ENCODE results near the gene OR51A4.
"Not testable (repeated sequence)": the region's sequence is repeated elsewhere in the genome, so short reads cannot be mapped to it uniquely, and the experiment has no call there.

Gene OR51A4, protein sequence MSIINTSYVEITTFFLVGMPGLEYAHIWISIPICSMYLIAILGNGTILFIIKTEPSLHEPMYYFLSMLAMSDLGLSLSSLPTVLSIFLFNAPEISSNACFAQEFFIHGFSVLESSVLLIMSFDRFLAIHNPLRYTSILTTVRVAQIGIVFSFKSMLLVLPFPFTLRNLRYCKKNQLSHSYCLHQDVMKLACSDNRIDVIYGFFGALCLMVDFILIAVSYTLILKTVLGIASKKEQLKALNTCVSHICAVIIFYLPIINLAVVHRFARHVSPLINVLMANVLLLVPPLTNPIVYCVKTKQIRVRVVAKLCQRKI

DNA sequence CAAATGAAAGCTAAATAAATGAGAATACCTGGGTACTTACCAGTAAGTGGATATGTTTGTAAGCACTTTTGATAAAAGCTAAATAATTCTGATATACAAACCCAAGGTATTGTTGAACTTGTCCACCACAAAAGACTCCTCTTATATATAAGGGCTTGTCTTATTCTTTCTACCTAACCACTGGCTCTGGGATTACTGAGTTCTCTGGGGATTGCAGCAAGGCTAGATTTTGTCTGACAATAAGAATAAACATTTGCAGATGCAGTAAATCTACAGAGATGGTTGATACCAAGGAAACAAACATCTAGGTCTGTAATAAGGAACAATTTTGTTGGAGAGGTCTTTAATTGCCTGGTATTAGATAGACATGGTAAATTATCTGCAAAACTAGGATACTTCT, at the start of gene OR51A4:
TSS of gene OR51A4 (minus strand) at position 101 of the 400 bp plus-strand sequence. CDS start 505 bp downstream, outside the sequence.
- DNase-seq, result no peak

DNA sequence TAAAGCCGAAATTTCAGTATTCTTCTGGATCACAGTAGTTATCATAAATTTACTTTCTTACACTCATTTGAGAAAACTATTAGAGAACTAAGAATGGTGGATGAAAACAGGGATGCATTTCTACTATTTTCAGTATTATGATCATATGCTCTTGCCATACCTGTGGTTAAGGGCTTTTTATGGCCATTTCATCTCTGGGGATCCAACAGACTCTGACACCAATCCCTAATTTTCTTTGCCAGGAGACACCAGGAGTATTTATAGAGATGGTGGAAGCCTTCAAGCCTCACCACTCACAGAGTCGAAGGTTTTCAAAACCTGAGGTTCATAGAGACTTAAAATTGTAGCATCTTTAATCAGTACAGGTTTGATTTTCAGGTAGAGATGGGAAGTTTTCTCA, 47.1 kb upstream of the OR51A4 start, which contains the start of gene OR51L1:
TSS of gene OR51L1 (plus strand) at position 301 of the 400 bp plus-strand sequence. CDS start 4,132 bp downstream, outside the sequence.
- no peak for DNase-seq

DNA sequence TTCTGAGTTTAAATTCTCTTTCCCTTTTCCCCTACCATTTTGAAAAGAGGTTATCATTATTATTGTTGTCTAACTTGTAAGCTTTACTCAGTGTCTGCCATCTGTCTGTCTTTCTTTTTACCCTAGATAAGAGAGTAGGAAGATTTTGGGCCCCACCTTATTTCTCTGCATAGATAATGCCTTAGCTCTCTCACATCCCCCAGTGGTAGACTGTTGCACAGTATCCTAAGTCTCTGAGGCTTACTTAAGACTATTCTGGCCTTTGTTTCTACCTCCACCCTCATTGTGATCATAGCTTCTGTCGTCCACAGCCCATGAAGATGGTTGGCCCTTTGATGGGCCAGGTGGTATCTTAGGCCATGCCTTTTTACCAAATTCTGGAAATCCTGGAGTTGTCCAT, 43.7 kb upstream of the OR51A4 start:
- DNase-seq, result no peak

DNA sequence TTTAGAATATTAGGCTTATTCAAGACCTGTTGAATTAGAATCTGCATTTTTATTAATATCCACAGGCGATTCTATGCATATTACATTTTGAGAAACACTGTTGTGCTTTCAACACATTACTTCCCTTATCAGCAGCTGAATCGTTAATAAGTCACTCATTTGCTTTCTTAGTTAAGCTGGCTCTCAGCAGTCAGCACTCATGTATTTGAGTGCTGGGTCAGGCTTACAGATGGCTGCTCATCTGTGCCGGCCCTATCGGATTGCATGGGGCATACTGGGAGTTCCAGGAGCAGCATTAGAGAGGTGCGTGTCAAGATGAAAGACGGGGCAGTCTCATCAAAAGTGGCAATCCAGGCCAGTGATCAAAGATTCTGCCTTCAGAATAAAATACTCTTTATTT, 36.4 kb upstream of the OR51A4 start:
- DNase-seq, result no peak

DNA sequence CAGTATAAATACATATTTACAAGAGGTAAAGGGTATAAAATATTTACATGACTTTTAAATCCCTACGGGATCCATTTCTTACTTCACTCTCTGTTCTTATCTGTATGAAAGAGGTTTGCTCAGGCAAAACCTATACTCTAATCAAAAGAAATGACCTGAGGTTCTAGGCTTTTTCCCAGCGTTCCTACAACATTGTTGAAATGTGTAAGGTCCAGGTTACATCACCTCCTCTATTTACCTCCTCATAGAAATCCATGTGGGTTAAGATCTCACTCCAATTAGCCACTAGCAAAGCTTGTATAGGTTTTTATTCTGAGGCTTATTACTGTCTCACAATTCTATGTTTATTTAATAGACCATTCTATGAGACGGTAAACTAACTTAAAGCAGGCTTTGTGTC, 35.3 kb upstream of the OR51A4 start:
- no peak for DNase-seq

DNA sequence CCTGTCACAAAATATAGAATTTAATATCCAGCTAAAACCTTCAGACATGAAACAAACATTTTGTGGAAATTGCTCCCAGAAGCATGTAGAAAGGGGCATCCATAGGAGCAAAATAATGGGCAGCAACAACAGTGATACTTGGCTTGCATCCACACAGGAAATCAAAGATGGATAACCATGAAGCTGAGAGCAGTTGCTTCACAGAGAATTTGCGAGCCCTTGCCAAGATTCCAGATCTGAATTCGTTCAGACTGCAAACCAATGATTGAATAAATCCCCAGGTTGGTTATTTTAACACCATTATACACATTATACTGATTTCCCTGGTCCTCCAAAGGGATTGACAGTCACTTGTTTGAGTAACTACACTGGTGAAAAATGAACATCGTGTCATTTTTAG, 31.6 kb upstream of the OR51A4 start:
- DNase-seq, result no peak

DNA sequence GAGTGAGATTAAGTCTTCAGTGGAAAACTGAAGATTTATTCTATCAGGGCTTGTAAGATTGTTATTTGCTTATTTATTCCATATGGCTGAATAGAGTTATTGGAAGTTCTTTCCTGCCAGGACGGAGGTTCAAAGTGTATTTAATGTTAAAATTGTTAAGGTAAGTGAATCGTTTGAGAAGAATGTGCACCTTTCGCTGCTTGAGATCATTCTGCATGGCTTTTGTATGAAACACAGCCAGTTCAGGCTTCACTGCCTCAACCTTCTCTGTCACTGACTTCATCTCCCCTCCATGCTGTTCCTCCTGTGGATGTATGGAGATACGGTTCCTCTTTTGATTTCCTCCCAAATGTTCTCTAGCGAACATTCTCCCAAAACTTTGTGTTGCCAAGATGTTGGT, 28.0 kb upstream of the OR51A4 start:
- no peak for DNase-seq

DNA sequence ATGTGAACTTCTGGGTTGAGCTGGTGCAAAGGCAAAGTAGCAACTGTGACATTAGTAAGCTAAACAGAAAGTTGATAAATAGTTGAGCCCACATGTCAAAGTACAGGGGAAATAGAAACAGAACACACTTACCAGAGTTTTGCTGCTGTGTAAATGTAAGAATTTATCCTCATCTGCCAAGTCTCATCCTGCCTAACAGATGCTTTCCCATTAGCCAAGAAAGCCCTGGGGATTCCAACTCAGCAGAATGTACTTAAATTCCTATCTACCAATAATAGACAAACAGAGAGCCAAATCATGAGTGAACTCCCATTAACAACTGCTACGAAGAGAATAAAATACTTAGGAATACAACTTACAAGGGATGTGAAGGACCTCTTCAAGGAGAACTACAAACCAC, 15.4 kb upstream of the OR51A4 start:
- DNase-seq, result no peak

DNA sequence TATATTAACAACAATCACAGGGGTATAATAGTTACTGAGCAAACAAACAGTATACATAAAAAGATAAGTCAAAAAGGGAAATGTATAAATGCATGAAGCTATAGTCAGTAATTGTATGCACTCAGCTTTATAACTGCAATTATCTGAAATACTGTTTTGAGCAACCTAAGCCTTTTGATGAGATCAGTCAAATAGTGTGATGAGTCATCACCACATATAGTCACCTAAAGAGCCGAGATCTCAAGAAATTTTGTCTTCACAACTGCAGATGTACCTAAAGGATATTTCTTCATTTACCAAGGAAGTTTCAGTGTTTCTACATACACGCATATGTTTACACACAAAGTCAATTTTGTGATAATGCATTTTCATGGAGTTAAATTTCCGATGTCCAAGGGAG, 13.5 kb upstream of the OR51A4 start:
- DNase-seq, result no peak

DNA sequence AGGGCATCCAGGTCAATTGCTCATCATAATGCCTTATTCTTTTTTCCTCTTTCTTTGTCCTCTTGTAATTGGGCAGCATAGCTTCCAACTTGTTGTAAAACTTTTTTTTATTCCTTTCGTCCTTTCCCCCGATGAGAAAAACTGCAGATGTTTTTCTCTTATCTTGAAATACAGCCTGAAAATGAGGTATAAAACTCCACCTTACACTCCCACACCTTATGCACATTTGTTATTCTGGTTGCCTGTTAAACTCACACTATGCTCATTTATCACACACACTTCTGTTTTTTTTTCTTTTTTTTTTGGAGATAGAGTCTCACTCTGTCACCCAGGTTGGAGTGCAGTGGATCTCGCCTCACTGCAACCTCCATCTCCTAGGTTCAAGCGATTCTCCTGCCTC, 10.0 kb upstream of the OR51A4 start:
- DNase-seq, result no peak

DNA sequence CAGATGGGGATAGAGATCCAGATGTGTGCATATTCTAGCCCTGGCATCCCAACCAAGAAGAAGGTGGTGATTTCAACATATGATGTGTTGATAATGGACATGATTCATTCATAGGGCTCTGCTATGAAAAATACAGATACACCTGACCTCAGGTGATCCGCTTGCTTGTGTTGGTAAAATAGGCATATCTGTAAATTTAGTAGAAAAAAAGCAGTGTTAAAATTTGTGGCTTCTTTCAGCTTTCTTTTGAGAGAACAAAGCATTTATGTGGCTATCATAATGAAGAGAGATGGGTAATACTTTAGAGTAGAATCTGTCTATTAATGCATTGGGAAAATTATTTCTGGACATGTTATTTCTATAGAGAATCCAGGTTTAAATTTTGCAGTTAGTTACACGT, 8.2 kb upstream of the OR51A4 start, which contains the start of gene OR51A2:
TSS of gene OR51A2 (minus strand) at position 101 of the 400 bp plus-strand sequence. CDS start at position 101, 0 bp downstream.
- DNase-seq, result not testable (repeated sequence)

DNA sequence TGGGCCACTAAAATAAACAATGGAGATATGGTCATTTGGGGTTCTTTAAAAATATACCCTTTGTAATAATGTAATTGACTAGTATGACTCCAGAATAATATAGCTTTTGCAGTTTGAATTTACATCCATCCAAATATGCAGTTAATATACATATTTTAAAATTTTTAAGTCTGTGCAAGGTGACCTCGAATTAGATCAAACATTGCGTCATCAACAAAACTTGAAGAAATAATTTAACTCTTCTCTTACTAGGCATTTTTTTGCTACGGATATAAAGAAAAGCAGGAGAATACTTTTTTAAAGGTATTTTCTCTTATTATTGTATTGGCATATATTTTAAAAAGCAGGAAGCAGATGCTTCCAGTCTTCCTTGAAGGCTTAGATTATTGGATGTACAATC, 10.7 kb downstream of the OR51A4 start:
- DNase-seq, result no peak

DNA sequence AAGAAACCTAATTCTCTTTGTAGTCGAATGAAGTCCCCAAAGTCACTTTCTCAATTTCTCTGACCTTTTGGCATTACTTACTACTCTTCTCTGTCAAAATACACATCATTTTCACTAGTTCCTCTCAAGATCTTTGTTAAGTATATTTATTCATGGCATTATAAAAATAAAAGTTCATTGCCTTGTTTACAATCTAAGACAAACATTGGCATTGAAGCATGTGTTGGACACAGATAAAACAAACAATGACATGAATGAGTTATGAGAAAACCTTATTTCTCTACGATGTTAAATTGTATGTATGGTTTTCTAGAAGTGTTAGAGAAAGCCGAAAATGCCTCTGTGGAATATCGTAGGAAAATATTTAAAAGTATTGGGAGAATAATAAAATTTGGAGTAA, 14.7 kb downstream of the OR51A4 start:
- DNase-seq, result no peak

DNA sequence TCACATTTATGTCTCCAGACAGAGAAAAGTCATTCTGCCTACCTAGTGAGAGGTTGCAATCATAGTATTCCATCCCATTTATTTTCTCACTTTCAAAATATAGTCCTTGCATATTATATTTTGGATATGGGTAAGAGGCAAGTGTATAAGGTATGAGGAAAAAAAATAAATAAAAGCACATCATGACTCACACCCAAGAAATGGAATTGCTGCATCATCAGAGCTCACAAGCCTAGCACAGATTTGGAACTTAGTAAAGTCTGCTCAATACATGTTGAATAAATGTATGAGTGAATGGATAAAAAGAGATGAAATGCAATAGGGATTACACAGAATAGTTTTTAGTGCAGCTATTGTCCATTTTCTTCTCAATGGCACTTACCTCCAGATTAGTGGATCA, 20.8 kb downstream of the OR51A4 start:
- no peak for DNase-seq

DNA sequence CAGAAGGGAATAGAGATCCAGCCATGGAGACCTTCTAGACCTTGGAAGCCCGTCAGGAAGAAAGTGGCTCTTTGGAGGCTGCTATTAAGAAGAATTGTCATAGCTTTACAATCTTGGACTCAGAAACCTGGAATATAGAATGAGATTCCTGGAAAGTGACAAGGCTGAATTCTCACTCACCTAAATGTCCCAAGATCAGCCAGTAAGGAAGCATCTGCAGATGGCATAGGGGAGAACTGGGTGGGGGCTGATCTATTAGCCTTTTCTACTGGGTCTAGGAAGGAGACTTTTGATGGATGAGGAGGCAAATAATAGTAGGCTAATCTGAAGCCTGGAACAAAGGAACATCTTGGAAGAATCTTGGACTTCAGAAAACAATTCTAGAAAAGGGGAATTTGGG, 23.2 kb downstream of the OR51A4 start, which contains the start of gene OR51G1:
TSS of gene OR51G1 (minus strand) at position 101 of the 400 bp plus-strand sequence. CDS start at position 101, 0 bp downstream.
- no peak for DNase-seq

DNA sequence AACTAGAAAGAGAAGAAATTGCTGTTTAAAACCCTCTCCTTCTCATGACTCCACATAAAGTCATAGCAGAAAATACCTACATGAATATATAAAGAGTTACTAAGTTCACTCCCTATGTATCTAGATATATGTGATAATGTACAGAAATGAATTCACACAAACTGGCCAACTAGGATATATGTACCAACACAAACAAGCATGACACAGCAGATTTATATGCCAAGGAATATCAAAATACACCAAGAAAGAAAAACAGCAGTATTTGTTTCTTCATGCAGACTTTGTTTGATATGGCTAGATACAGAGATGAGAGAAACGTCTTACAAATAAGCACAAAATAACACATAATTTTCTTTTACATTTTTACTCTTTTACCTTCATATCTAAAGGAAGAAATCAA, 25.1 kb downstream of the OR51A4 start:
- no peak for DNase-seq

DNA sequence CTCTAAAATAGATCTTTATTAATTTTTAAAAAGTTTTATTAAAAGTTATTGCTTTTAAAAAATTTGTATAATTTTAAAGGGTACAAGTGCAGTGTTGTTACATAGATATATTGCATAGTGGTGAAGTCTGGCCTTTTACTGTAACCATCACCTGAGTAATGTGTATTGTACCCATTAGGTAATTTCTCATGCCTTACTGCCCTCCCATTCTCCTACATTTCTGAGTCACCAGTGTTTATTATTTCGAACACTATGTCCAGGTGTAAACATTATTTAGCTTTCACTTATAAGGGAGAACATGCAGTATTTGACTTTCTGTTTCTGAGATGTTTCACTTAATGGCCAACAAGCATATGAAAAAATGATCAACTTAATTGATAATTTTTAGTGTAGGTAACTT, 25.6 kb downstream of the OR51A4 start:
- DNase-seq, result no peak

DNA sequence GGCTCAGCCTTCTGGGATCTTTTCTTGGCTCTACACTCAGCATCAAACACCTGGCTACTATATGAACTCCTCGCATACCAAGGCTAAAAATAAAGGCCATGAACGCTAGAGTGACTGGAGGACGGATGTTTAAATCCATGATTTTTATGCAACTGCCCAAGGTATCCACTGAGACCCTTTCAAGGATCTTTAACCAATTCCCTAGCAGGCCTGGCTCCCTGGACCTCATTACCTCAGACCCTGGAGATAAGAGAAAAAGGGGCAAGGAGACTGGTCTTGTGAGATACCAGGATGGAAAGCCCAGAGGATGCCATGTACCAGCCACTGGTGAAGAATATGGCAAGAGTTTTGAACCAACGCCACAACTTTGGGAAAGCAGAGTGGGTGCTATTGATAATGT, 28.2 kb downstream of the OR51A4 start, which contains the start of gene OR51G2:
TSS of gene OR51G2 (minus strand) at position 101 of the 400 bp plus-strand sequence. CDS start 3,687 bp downstream, outside the sequence.
- DNase-seq, result no peak

DNA sequence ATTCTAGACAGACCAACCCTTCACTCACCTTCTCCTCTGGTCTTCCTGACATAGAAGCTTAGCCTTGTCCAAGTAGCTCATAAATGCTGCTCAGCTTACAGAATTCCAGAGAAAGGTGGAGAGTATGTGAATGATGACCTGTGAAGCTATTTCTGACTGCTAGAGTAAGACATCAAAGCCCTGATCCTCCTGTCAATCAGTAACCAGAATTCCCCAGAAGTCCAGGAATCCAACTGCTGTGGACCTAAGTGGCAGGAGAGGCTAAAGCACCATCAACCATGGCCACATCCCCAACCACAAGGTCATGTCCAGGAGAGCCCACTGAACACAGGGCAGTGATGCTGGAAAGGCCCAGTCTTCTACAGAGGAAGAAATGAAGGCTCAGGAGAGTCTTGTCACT, 30.8 kb downstream of the OR51A4 start:
- no peak for DNase-seq

DNA sequence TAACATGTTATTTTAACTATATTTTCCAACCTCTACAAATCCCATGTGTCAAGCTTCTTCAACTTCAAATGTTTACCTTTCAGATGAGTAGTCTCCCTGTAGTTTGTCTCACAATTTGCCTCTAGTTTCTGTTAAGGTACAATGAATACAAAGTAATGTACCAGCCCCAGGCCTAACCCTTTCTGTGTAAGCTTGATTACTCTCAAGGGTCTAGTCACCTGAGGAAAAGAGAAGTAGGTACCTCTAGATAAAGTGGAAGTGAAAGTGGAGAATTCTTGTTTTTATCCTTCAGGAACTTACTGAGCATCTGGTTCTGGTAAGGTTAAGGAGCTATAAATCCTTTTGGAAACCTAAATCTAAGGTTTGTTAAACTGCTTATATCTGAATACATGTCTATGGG, 43.9 kb downstream of the OR51A4 start, which contains the start of gene OR51A7:
TSS of gene OR51A7 (plus strand) at position 300 of the 400 bp plus-strand sequence. CDS start 3,587 bp downstream, outside the sequence.
- no peak for DNase-seq
